HUES64 (cell line): ENCODE measurements around the gene EPB41L4B.

Experiments used
- H3K27ac ChIP-seq: 2 replicates; pipeline ENCODE4 v1.7.0; 2013; ENCODE audit warnings: low read depth, low read length, inconsistent platforms
- H3K27me3 ChIP-seq: 2 replicates; pipeline ENCODE4 v1.6.1; 2013; ENCODE audit warnings: mild to moderate bottlenecking, low read length; ENCODE audit not compliant: insufficient read depth
- H3K36me3 ChIP-seq: 2 replicates; pipeline ENCODE4 v1.6.1; 2013; ENCODE audit warnings: mild to moderate bottlenecking, low read length; ENCODE audit not compliant: insufficient read depth
- H3K4me1 ChIP-seq: 2 replicates; pipeline ENCODE4 v1.6.1; 2013; ENCODE audit warnings: mild to moderate bottlenecking, low read length, moderate library complexity; ENCODE audit not compliant: insufficient read depth
- H3K4me3 ChIP-seq: 2 replicates; pipeline ENCODE4 v1.5.1; 2013; ENCODE audit warnings: mild to moderate bottlenecking, low read length, moderate library complexity
- H3K9ac ChIP-seq: 2 replicates; pipeline ENCODE4 v1.6.1; 2013; ENCODE audit warnings: mild to moderate bottlenecking, low read depth, low read length
- H3K9me3 ChIP-seq: 2 replicates; pipeline ENCODE4 v1.6.1; 2013; ENCODE audit warnings: low read depth, low read length; ENCODE audit not compliant: insufficient read depth
- WGBS: fragments of 150-250, 120-280 bp; methylation state at CpG from one replicate; pipeline ENCODE4 v1.1.7; 2013; ENCODE audit warnings: missing lambda C conversion rate; 5-methylcytosine and 5-hydroxymethylcytosine counted together

The EPB41L4B gene

GRCh38 chr9:109311286-109311685 lies 9.6 kb downstream of the EPB41L4B start:
- H3K27me3 ChIP-seq, result no peaks in the 10 kb centered on the region
- H3K4me1 ChIP-seq, result peaks cover 41% of the 10 kb centered on the region
- H3K27ac ChIP-seq, result no peak overlapping the region

GRCh38 chr9:109310486-109310901 lies 10.4 kb downstream of the EPB41L4B start:
- H3K4me3 ChIP-seq, result no peak overlapping the region
- H3K9me3 ChIP-seq, result no peaks in the 10 kb centered on the region
- H3K27ac ChIP-seq, result no peak overlapping the region
- H3K27me3 ChIP-seq, result no peaks in the 10 kb centered on the region
- 96% methylated on average over 7 of the region's 7 CpGs for WGBS
- H3K36me3 ChIP-seq, result no peaks in the 10 kb centered on the region
- H3K9ac ChIP-seq, result no peak overlapping the region
- peaks cover 33% of the 10 kb centered on the region for H3K4me1 ChIP-seq

More at GRCh38 chr9:109311286-109311685, 9.6 kb downstream of the EPB41L4B start:
- H3K9me3 ChIP-seq, result no peaks in the 10 kb centered on the region
- H3K36me3 ChIP-seq, result no peaks in the 10 kb centered on the region
- H3K9ac ChIP-seq, result no peak overlapping the region
- H3K4me3 ChIP-seq, result no peak overlapping the region
- WGBS, result 96% methylated on average over 5 of the region's 5 CpGs

GRCh38 chr9:109309282-109309681 lies 11.6 kb downstream of the EPB41L4B start:
- no peaks in the 10 kb centered on the region for H3K9me3 ChIP-seq
- H3K27ac ChIP-seq, result no peak overlapping the region
- H3K36me3 ChIP-seq, result no peaks in the 10 kb centered on the region
- no peaks in the 10 kb centered on the region for H3K27me3 ChIP-seq
- no peak overlapping the region for H3K9ac ChIP-seq
- no peak overlapping the region for H3K4me3 ChIP-seq
- 95% methylated on average over 6 of the region's 6 CpGs for WGBS
- H3K4me1 ChIP-seq, result peaks cover 21% of the 10 kb centered on the region

- H3K4me1 ChIP-seq, result peaks cover 4% of the 10 kb centered on the region; the same call in 1 of the 2 replicates
- no peak overlapping the region for H3K9ac ChIP-seq
- no peaks in the 10 kb centered on the region for H3K9me3 ChIP-seq
- H3K27ac ChIP-seq, result no peak overlapping the region
- no peaks in the 10 kb centered on the region for H3K27me3 ChIP-seq
- H3K4me3 ChIP-seq, result no peak overlapping the region
- WGBS, result 94% methylated on average over 18 of the region's 18 CpGs
- no peaks in the 10 kb centered on the region for H3K36me3 ChIP-seq
Observed at GRCh38 chr9:109307380-109308240, 13.2 kb downstream of the EPB41L4B start.

GRCh38 chr9:109305801-109306200 lies 15.1 kb downstream of the EPB41L4B start:
- Histone ChIP-seq H3K27me3 (no peaks in the 10 kb centered on the region), H3K9ac (no peak overlapping the region), H3K4me1 (no peaks in the 10 kb centered on the region), H3K27ac (no peak overlapping the region), H3K36me3 (no peaks in the 10 kb centered on the region), H3K9me3 (no peaks in the 10 kb centered on the region), H3K4me3 (no peak overlapping the region)
- WGBS, result 88% methylated on average over 6 of the region's 8 CpGs

GRCh38 chr9:109304347-109304746 lies 16.5 kb downstream of the EPB41L4B start:
- Histone ChIP-seq H3K9ac (no peak overlapping the region), H3K36me3 (no peaks in the 10 kb centered on the region), H3K27ac (no peak overlapping the region), H3K4me1 (no peaks in the 10 kb centered on the region), H3K27me3 (no peaks in the 10 kb centered on the region), H3K4me3 (no peak overlapping the region), H3K9me3 (no peaks in the 10 kb centered on the region)
- WGBS, result 98% methylated on average over 3 of the region's 3 CpGs

- H3K9me3 ChIP-seq, result no peaks in the 10 kb centered on the region
- H3K9ac ChIP-seq, result no peak overlapping the region
- no peaks in the 10 kb centered on the region for H3K27me3 ChIP-seq
- no peak overlapping the region for H3K27ac ChIP-seq
- H3K36me3 ChIP-seq, result no peaks in the 10 kb centered on the region
- WGBS, result 94% methylated on average over 2 of the region's 2 CpGs
- H3K4me1 ChIP-seq, result no peaks in the 10 kb centered on the region
- H3K4me3 ChIP-seq, result no peak overlapping the region
Observed at GRCh38 chr9:109303900-109304299, 17.0 kb downstream of the EPB41L4B start.

GRCh38 chr9:109302606-109303005 lies 18.3 kb downstream of the EPB41L4B start:
- no peak overlapping the region for H3K27ac ChIP-seq
- no peak overlapping the region for H3K9ac ChIP-seq
- H3K27me3 ChIP-seq, result no peaks in the 10 kb centered on the region
- H3K4me3 ChIP-seq, result no peak overlapping the region
- H3K36me3 ChIP-seq, result no peaks in the 10 kb centered on the region
- H3K9me3 ChIP-seq, result no peaks in the 10 kb centered on the region
- no peaks in the 10 kb centered on the region for H3K4me1 ChIP-seq
- WGBS, result 94% methylated on average over 5 of the region's 5 CpGs

GRCh38 chr9:109301012-109301411 lies 19.8 kb downstream of the EPB41L4B start:
- Histone ChIP-seq H3K4me1 (no peaks in the 10 kb centered on the region), H3K9me3 (no peaks in the 10 kb centered on the region), H3K27ac (no peak overlapping the region), H3K36me3 (no peaks in the 10 kb centered on the region), H3K4me3 (no peak overlapping the region), H3K27me3 (no peaks in the 10 kb centered on the region), H3K9ac (no peak overlapping the region)
- 87% methylated on average over 2 of the region's 2 CpGs for WGBS

GRCh38 chr9:109299891-109300290 lies 21.0 kb downstream of the EPB41L4B start:
- Histone ChIP-seq H3K27me3 (no peaks in the 10 kb centered on the region), H3K36me3 (no peaks in the 10 kb centered on the region), H3K4me3 (no peak overlapping the region), H3K27ac (no peak overlapping the region), H3K9me3 (no peaks in the 10 kb centered on the region), H3K9ac (no peak overlapping the region), H3K4me1 (no peaks in the 10 kb centered on the region)
- WGBS, result 95% methylated on average over 11 of the region's 11 CpGs

- H3K4me3 ChIP-seq, result no peak overlapping the region
- H3K36me3 ChIP-seq, result no peaks in the 10 kb centered on the region
- no peak overlapping the region for H3K9ac ChIP-seq
- no peak overlapping the region for H3K27ac ChIP-seq
- H3K4me1 ChIP-seq, result no peaks in the 10 kb centered on the region
- 92% methylated on average over 1 of the region's 1 CpG for WGBS
- H3K27me3 ChIP-seq, result no peaks in the 10 kb centered on the region
- H3K9me3 ChIP-seq, result no peaks in the 10 kb centered on the region
Observed at GRCh38 chr9:109297899-109298298, 23.0 kb downstream of the EPB41L4B start.
